Measurements from ENCODE around the gene SEC23A. TPM values are rescaled to one million over a fixed set of nuclear protein-coding genes. Genes with fewer than 3 reads are reported as not detected.
"Not testable (repeated sequence)": the region's sequence is repeated elsewhere in the genome, so short reads cannot be mapped to it uniquely, and the experiment has no call there.

SEC23A gene
- total RNA-seq, 5 donors from 2014 or later (not counting 1 experiment from before 2014, with no cell fraction given), result 42.5 to 58.2 (median 49.3) TPM

GRCh38 chr14:39085933-39086332 is 17.1 kb downstream of the SEC23A start:
- no peak for DNase-seq
- no peaks in the 10 kb centered on the region for H3K9me3 ChIP-seq
- H3K27me3 Mint-ChIP-seq, result no peaks in the 10 kb centered on the region
- no CpG with 5 or more reads among the region's 7 CpGs for WGBS (ENCODE audit: insufficient coverage)
- no peak overlapping the region for H3K27ac ChIP-seq (ENCODE audit: low read length)
- H3K4me1 ChIP-seq (ENCODE audit: control insufficient read depth in 1 of 2, extremely low read depth in 1 of 2, insufficient read depth in 2 of 2, low read length in 2 of 2), result no peaks in the 10 kb centered on the region
- H3K27ac Mint-ChIP-seq, result no peak overlapping the region
- H3K9me3 Mint-ChIP-seq, result no peaks in the 10 kb centered on the region
- H3K4me3 ChIP-seq (ENCODE audit: control insufficient read depth in 1 of 2, extremely low read depth in 1 of 2, low read length in 1 of 2), result no peak overlapping the region
- POLR2A ChIA-PET, result interaction anchor here in 1 of 2 donors (0.5 kb wide), 1 partner anchor 312 kb away, joined by 7 read pairs; no protein-coding TSS in a partner anchor
- CTCF ChIA-PET, result interaction anchor here in 1 of 2 donors (0.5 kb wide), 1 partner anchor 17 kb away, joined by 3 read pairs; the partner anchor contains the start of gene SEC23A
- peaks cover 61% of the 10 kb centered on the region for H3K36me3 Mint-ChIP-seq
- no peak overlapping the region for H3K4me3 Mint-ChIP-seq
- no peaks in the 10 kb centered on the region for H3K27me3 ChIP-seq (replicated peaks in 1 of 2; ENCODE audit: control insufficient read depth in 2 of 2, extremely low read depth in 1 of 2, insufficient read depth in 2 of 2, low read length in 1 of 2)
- no peak for ATAC-seq (replicated peaks in 1 of 4)
- H3K4me1 Mint-ChIP-seq, result peaks cover 0 to 14% (median 9%) of the 10 kb centered on the region in 3 donors
- H3K36me3 ChIP-seq (ENCODE audit: control insufficient read depth in 2 of 2, extremely low read depth in 1 of 2, insufficient read depth in 1 of 2, low read length in 1 of 2), result peaks cover 19 to 66% of the 10 kb centered on the region in 2 donors

GRCh38 chr14:39083127-39083526 is 19.9 kb downstream of the SEC23A start:
- ChIA-PET CTCF (no interaction called here), POLR2A (interaction anchor here in 1 of 2 donors (0.7 kb wide), 1 partner anchor 54 kb away, joined by 3 read pairs; no protein-coding TSS in a partner anchor)
- Histone ChIP-seq H3K27me3 (replicated peaks in 1 of 2; ENCODE audit: control insufficient read depth in 2 of 2, extremely low read depth in 1 of 2, insufficient read depth in 2 of 2, low read length in 1 of 2) (no peaks in the 10 kb centered on the region), H3K27ac (ENCODE audit: low read length) (no peak overlapping the region), H3K36me3 (ENCODE audit: control insufficient read depth in 2 of 2, extremely low read depth in 1 of 2, insufficient read depth in 1 of 2, low read length in 1 of 2) (peaks cover 11 to 54% of the 10 kb centered on the region in 2 donors), H3K4me3 (ENCODE audit: control insufficient read depth in 1 of 2, extremely low read depth in 1 of 2, low read length in 1 of 2) (no peak overlapping the region), H3K4me1 (ENCODE audit: control insufficient read depth in 1 of 2, extremely low read depth in 1 of 2, insufficient read depth in 2 of 2, low read length in 2 of 2) (no peaks in the 10 kb centered on the region), H3K9me3 (no peaks in the 10 kb centered on the region)
- Mint-ChIP-seq H3K36me3 (peaks cover 60% of the 10 kb centered on the region), H3K4me3 (no peak overlapping the region), H3K4me1 (peaks cover 5 to 15% (median 6%) of the 10 kb centered on the region in 3 donors), H3K27ac (peak overlapping the region in 1 of 2 donors; percentile 55), H3K9me3 (no peaks in the 10 kb centered on the region), H3K27me3 (no peaks in the 10 kb centered on the region)
- ATAC-seq (replicated peaks in 1 of 4) (no peak), DNase-seq (no peak)
- 90% methylated on average over 3 of the region's 5 CpGs for WGBS (ENCODE audit: insufficient coverage)

DNA sequence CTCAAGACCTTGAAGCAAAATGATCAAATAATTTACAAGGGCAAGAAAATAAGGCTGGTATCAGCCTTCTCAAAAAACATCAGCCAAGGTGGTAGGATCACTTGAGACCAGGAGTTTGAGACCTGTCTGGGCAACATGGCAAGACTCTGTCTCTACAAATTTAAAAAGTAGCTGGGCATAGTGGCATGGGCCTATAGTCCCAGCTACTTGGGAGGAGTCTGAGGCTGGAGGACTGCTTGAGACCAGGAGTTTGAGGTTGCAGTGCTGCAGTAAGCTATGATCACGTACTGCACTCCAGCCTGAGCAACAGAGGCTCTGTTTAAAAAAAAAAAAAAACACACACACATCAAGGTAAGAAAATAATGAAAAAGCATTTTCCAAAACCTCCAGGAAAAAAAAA is 22.1 kb downstream of the SEC23A start:
- WGBS (ENCODE audit: insufficient coverage), result no CpG with 5 or more reads among the region's 1 CpG
- H3K4me1 Mint-ChIP-seq, result peaks cover 2 to 12% (median 6%) of the 10 kb centered on the region in 3 donors

GRCh38 chr14:39071096-39071495 is 31.9 kb downstream of the SEC23A start:
- no peak overlapping the region for H3K4me3 ChIP-seq (ENCODE audit: control insufficient read depth in 1 of 2, extremely low read depth in 1 of 2, low read length in 1 of 2)
- H3K9me3 Mint-ChIP-seq, result no peaks in the 10 kb centered on the region
- peaks cover 0 to 30% of the 10 kb centered on the region in 2 donors for H3K36me3 ChIP-seq (ENCODE audit: control insufficient read depth in 2 of 2, extremely low read depth in 1 of 2, insufficient read depth in 1 of 2, low read length in 1 of 2)
- no peaks in the 10 kb centered on the region for H3K27me3 ChIP-seq (replicated peaks in 1 of 2; ENCODE audit: control insufficient read depth in 2 of 2, extremely low read depth in 1 of 2, insufficient read depth in 2 of 2, low read length in 1 of 2)
- H3K4me1 Mint-ChIP-seq, result peaks cover 0 to 12% (median 8%) of the 10 kb centered on the region in 3 donors
- no peak overlapping the region for H3K27ac Mint-ChIP-seq
- 95% methylated on average over 2 of the region's 2 CpGs for WGBS (ENCODE audit: insufficient coverage)
- H3K36me3 Mint-ChIP-seq, result peaks cover 56% of the 10 kb centered on the region
- H3K4me1 ChIP-seq (ENCODE audit: control insufficient read depth in 1 of 2, extremely low read depth in 1 of 2, insufficient read depth in 2 of 2, low read length in 2 of 2), result no peaks in the 10 kb centered on the region
- ChIA-PET POLR2A (no interaction called here), CTCF (no interaction called here)
- peak overlapping the region in 1 of 3 donors; percentile 11 for H3K4me3 Mint-ChIP-seq
- ATAC-seq (replicated peaks in 1 of 4), result no peak
- no peaks in the 10 kb centered on the region for H3K9me3 ChIP-seq
- DNase-seq, result no peak
- no peak overlapping the region for H3K27ac ChIP-seq (ENCODE audit: low read length)
- H3K27me3 Mint-ChIP-seq, result no peaks in the 10 kb centered on the region

More for the DNA sequence above, 22.1 kb downstream of the SEC23A start:
- no peak overlapping the region for H3K27ac ChIP-seq (ENCODE audit: low read length)
- no peaks in the 10 kb centered on the region for H3K9me3 ChIP-seq
- H3K27me3 ChIP-seq (replicated peaks in 1 of 2; ENCODE audit: control insufficient read depth in 2 of 2, extremely low read depth in 1 of 2, insufficient read depth in 2 of 2, low read length in 1 of 2), result no peaks in the 10 kb centered on the region
- H3K36me3 Mint-ChIP-seq, result peaks cover 55% of the 10 kb centered on the region
- H3K4me3 ChIP-seq (ENCODE audit: control insufficient read depth in 1 of 2, extremely low read depth in 1 of 2, low read length in 1 of 2), result no peak overlapping the region
- H3K9me3 Mint-ChIP-seq, result no peaks in the 10 kb centered on the region
- peaks cover 11 to 55% of the 10 kb centered on the region in 2 donors for H3K36me3 ChIP-seq (ENCODE audit: control insufficient read depth in 2 of 2, extremely low read depth in 1 of 2, insufficient read depth in 1 of 2, low read length in 1 of 2)
- H3K4me3 Mint-ChIP-seq, result no peak overlapping the region
- no peaks in the 10 kb centered on the region for H3K27me3 Mint-ChIP-seq
- ATAC-seq (replicated peaks in 1 of 4) (no peak), DNase-seq (no peak)
- H3K27ac Mint-ChIP-seq, result peak overlapping the region in 1 of 2 donors; percentile 39
- ChIA-PET CTCF (interaction anchor here in 1 of 2 donors (1.0 kb wide), 1 partner anchor 17 kb away, joined by 3 read pairs; no protein-coding TSS in a partner anchor), POLR2A (interaction anchor here (0.6 to 0.7 kb wide), 3 partner anchors 18 to 368 kb away, joined by 3 read pairs; partner anchors contain the start of gene SEC23A (in 1 of the 2))
- H3K4me1 ChIP-seq (ENCODE audit: control insufficient read depth in 1 of 2, extremely low read depth in 1 of 2, insufficient read depth in 2 of 2, low read length in 2 of 2), result no peaks in the 10 kb centered on the region

DNA sequence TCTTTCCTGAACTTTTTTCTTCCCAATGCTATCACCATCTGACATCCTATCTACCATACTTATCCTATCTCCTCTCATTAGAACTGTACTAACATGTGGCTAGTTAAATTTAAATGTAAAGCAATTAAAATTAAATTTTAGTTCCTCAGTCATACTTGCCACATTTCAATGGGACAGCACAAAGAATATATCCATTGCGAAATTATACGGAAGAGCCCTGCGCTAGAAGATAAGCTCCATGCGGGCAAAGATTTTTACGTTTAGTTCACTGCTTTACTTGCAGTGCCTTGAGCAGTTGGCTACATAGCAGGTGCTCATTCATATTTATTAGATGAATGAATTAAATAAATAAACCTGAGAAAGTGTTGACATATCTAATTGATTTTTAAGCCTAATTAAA is 33.1 kb downstream of the SEC23A start:
- Histone ChIP-seq H3K27me3 (replicated peaks in 1 of 2; ENCODE audit: control insufficient read depth in 2 of 2, extremely low read depth in 1 of 2, insufficient read depth in 2 of 2, low read length in 1 of 2) (no peaks in the 10 kb centered on the region), H3K4me1 (ENCODE audit: control insufficient read depth in 1 of 2, extremely low read depth in 1 of 2, insufficient read depth in 2 of 2, low read length in 2 of 2) (no peaks in the 10 kb centered on the region), H3K36me3 (ENCODE audit: control insufficient read depth in 2 of 2, extremely low read depth in 1 of 2, insufficient read depth in 1 of 2, low read length in 1 of 2) (peaks cover 0 to 34% of the 10 kb centered on the region in 2 donors), H3K4me3 (ENCODE audit: control insufficient read depth in 1 of 2, extremely low read depth in 1 of 2, low read length in 1 of 2) (no peak overlapping the region), H3K27ac (ENCODE audit: low read length) (no peak overlapping the region), H3K9me3 (no peaks in the 10 kb centered on the region)
- H3K27ac Mint-ChIP-seq, result no peak overlapping the region
- WGBS (ENCODE audit: insufficient coverage), result no CpG with 5 or more reads among the region's 5 CpGs
- ChIA-PET POLR2A (no interaction called here), CTCF (no interaction called here)
- H3K27me3 Mint-ChIP-seq, result no peaks in the 10 kb centered on the region
- H3K4me1 Mint-ChIP-seq, result peaks cover 0 to 12% (median 8%) of the 10 kb centered on the region in 3 donors
- no peaks in the 10 kb centered on the region for H3K9me3 Mint-ChIP-seq
- peaks cover 54% of the 10 kb centered on the region for H3K36me3 Mint-ChIP-seq
- ATAC-seq (replicated peaks in 1 of 4), result no peak
- no peak overlapping the region for H3K4me3 Mint-ChIP-seq
- no peak for DNase-seq

DNA sequence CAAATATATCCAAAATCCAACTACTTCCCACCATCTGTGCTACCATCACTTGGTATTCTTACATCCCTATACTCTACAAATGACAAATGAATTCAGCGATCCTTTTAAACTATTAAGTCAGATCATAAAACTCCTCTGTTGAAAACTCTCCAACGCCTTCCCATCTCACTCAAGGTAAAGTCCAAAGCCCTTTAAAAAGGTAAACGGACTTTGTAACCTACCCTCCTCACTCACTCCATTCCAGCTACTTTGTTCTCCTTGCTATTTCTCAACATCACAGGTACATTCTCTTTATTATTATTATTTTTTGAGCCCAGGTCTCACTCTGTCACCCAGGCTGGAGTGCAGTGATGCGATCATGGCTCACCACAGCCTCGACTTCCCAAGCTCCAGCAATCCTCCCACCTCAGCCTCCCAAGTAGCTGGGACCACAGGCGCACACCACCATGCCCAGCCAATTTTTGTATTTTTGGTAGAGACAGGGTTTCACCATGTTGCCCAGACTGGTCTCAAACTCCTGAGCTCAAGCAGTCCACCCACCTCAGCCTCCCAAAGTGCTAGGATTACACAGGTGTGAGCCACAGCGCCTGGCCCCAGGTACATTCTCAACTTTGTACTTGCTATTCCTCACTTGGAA is 33.7 kb downstream of the SEC23A start:
- H3K4me3 ChIP-seq (ENCODE audit: control insufficient read depth in 1 of 2, extremely low read depth in 1 of 2, low read length in 1 of 2); H3K27ac Mint-ChIP-seq; H3K9me3 ChIP-seq; H3K4me3 Mint-ChIP-seq; H3K9me3 Mint-ChIP-seq; H3K27ac ChIP-seq (ENCODE audit: low read length); DNase-seq; H3K27me3 ChIP-seq (replicated peaks in 1 of 2; ENCODE audit: control insufficient read depth in 2 of 2, extremely low read depth in 1 of 2, insufficient read depth in 2 of 2, low read length in 1 of 2); H3K4me1 ChIP-seq (ENCODE audit: control insufficient read depth in 1 of 2, extremely low read depth in 1 of 2, insufficient read depth in 2 of 2, low read length in 2 of 2); H3K27me3 Mint-ChIP-seq; ATAC-seq (replicated peaks in 1 of 4); CTCF ChIA-PET; POLR2A ChIA-PET: not testable (repeated sequence)
- Mint-ChIP-seq H3K36me3 (peaks cover 54% of the 10 kb centered on the region), H3K4me1 (peaks cover 0 to 12% (median 8%) of the 10 kb centered on the region in 3 donors)
- peaks cover 0 to 40% of the 10 kb centered on the region in 2 donors for H3K36me3 ChIP-seq (ENCODE audit: control insufficient read depth in 2 of 2, extremely low read depth in 1 of 2, insufficient read depth in 1 of 2, low read length in 1 of 2)
- 98% methylated on average over 4 of the region's 7 CpGs for WGBS (ENCODE audit: insufficient coverage)

All from T-cell (primary cell).